ENCODE data around the gene GDAP2.

- TF ChIP-seq POLR2AphosphoS5 (IDR thresholded peaks at IDR 0.05), result no peak
- TF ChIP-seq EP300 (IDR thresholded peaks at IDR 0.05), result no peak
- TF ChIP-seq, protein P1, sequence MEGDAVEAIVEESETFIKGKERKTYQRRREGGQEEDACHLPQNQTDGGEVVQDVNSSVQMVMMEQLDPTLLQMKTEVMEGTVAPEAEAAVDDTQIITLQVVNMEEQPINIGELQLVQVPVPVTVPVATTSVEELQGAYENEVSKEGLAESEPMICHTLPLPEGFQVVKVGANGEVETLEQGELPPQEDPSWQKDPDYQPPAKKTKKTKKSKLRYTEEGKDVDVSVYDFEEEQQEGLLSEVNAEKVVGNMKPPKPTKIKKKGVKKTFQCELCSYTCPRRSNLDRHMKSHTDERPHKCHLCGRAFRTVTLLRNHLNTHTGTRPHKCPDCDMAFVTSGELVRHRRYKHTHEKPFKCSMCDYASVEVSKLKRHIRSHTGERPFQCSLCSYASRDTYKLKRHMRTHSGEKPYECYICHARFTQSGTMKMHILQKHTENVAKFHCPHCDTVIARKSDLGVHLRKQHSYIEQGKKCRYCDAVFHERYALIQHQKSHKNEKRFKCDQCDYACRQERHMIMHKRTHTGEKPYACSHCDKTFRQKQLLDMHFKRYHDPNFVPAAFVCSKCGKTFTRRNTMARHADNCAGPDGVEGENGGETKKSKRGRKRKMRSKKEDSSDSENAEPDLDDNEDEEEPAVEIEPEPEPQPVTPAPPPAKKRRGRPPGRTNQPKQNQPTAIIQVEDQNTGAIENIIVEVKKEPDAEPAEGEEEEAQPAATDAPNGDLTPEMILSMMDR (IDR thresholded peaks at IDR 0.05), result no peak
These were observed 29.6 kb downstream of the GDAP2 start for GRCh38 chr1:117899801-117900200.

Data from sigmoid colon (tissue), 4 donors.